H9 (cell line): ENCODE measurements around the gene RPS19. TPM values are rescaled to one million over a fixed set of nuclear protein-coding genes. Genes with fewer than 3 reads are reported as not detected.

Source experiments
- DNase-seq: peaks from one replicate; pipeline ENCODE4 v3.0.0-alpha.2; 2017
- H2AFZ ChIP-seq: one replicate; pipeline ENCODE4 v1.6.1; 2013; ENCODE audit warnings: mild to moderate bottlenecking, low read length, control low read depth, moderate library complexity
- H2AK5ac ChIP-seq: 2 replicates; pipeline ENCODE4 v1.6.1; 2013; ENCODE audit warnings: low read length, control low read depth, mixed read lengths; ENCODE audit not compliant: insufficient read length
- H2BK120ac ChIP-seq: one replicate; pipeline ENCODE4 v1.6.1; 2013; ENCODE audit warnings: low read depth, mild to moderate bottlenecking, low read length, control low read depth, inconsistent platforms; ENCODE audit not compliant: poor library complexity, severe bottlenecking
- H2BK12ac ChIP-seq: 2 replicates; pipeline ENCODE4 v1.6.1; 2013; ENCODE audit warnings: low read length, control low read depth, mixed read lengths, low read depth; ENCODE audit not compliant: insufficient read length
- H2BK15ac ChIP-seq: 2 replicates; pipeline ENCODE4 v1.6.1; 2013; ENCODE audit warnings: low read depth, low read length, control low read depth
- H2BK20ac ChIP-seq: one replicate; pipeline ENCODE4 v1.6.1; 2013; ENCODE audit warnings: low read depth, mild to moderate bottlenecking, low read length, control low read depth, inconsistent platforms; ENCODE audit not compliant: poor library complexity, severe bottlenecking
- H2BK5ac ChIP-seq: 2 replicates; pipeline ENCODE4 v1.6.1; 2013; ENCODE audit warnings: low read length, control low read depth, mixed read lengths; ENCODE audit not compliant: insufficient read length
- H3K14ac ChIP-seq: 2 replicates; pipeline ENCODE4 v1.6.1; 2013; ENCODE audit warnings: low read length, control low read depth; ENCODE audit not compliant: insufficient read depth
- H3K18ac ChIP-seq: 2 replicates; pipeline ENCODE4 v1.6.1; 2013; ENCODE audit warnings: low read depth, mild to moderate bottlenecking, mixed read lengths, low read length, control low read depth; ENCODE audit not compliant: insufficient read length
- H3K23ac ChIP-seq: 2 replicates; pipeline ENCODE4 v1.6.1; 2013; ENCODE audit warnings: low read length, control low read depth, mixed read lengths, low read depth; ENCODE audit not compliant: insufficient read length
- H3K23me2 ChIP-seq: 2 replicates; pipeline ENCODE4 v1.6.1; 2013; ENCODE audit warnings: low read depth, mild to moderate bottlenecking, mixed read lengths, low read length, control low read depth; ENCODE audit not compliant: insufficient read length, poor library complexity, severe bottlenecking
- H3K27ac ChIP-seq: 2 replicates; pipeline ENCODE4 v1.5.1; 2013; ENCODE audit warnings: low read length, control low read depth, mixed read lengths, low read depth; ENCODE audit not compliant: insufficient read length
- H3K27me3 ChIP-seq: 2 replicates; pipeline ENCODE4 v1.6.1; 2013; ENCODE audit warnings: low read length, control low read depth, inconsistent platforms; ENCODE audit not compliant: insufficient read depth
- H3K4ac ChIP-seq: 2 replicates; pipeline ENCODE4 v1.6.1; 2013; ENCODE audit warnings: low read depth, mild to moderate bottlenecking, control low read depth, inconsistent platforms, low read length, moderate library complexity
- H3K4me1 ChIP-seq: 2 replicates; pipeline ENCODE4 v1.6.1; 2013; ENCODE audit warnings: low read length, control low read depth, inconsistent platforms; ENCODE audit not compliant: insufficient read depth
- H3K4me2 ChIP-seq: 2 replicates; pipeline ENCODE4 v1.6.1; 2013; ENCODE audit warnings: low read length, control low read depth, mixed read lengths; ENCODE audit not compliant: insufficient read length, insufficient read depth
- H3K56ac ChIP-seq: 2 replicates; pipeline ENCODE4 v1.6.1; 2013; ENCODE audit warnings: low read depth, mild to moderate bottlenecking, mixed read lengths, low read length, control low read depth; ENCODE audit not compliant: insufficient read length
- H3K79me1 ChIP-seq: 2 replicates; pipeline ENCODE4 v1.6.1; 2013; ENCODE audit warnings: low read depth, mild to moderate bottlenecking, moderate library complexity, low read length, control low read depth, inconsistent platforms; ENCODE audit not compliant: insufficient read depth, poor library complexity, severe bottlenecking
- H3K79me2 ChIP-seq: 2 replicates; pipeline ENCODE4 v1.6.1; 2013; ENCODE audit warnings: low read length, control low read depth, inconsistent platforms; ENCODE audit not compliant: insufficient read depth
- H3K9ac ChIP-seq: 2 replicates; pipeline ENCODE4 v1.6.1; 2013; ENCODE audit warnings: low read length, control low read depth, mixed read lengths; ENCODE audit not compliant: insufficient read length; ENCODE audit errors: extremely low read depth
- H3K9me3 ChIP-seq: one replicate; pipeline ENCODE4 v1.6.1; 2013; ENCODE audit warnings: low read depth, low read length, inconsistent platforms; ENCODE audit not compliant: control insufficient read depth
- H3T11ph ChIP-seq: one replicate; pipeline ENCODE4 v1.6.1; 2013; ENCODE audit warnings: mild to moderate bottlenecking, low read length, control low read depth, inconsistent platforms
- H4K20me1 ChIP-seq: one replicate; pipeline ENCODE4 v1.6.1; 2013; ENCODE audit not compliant: control insufficient read depth, insufficient read length, insufficient read depth
- H4K5ac ChIP-seq: 2 replicates; pipeline ENCODE4 v1.6.1; 2013; ENCODE audit warnings: low read depth, mild to moderate bottlenecking, mixed read lengths, low read length, control low read depth; ENCODE audit not compliant: insufficient read length
- H4K8ac ChIP-seq: replicated peaks from 2 replicates; pipeline ENCODE4 v1.6.1; 2013; ENCODE audit warnings: low read length, control low read depth, mixed read lengths, low read depth; ENCODE audit not compliant: insufficient read length
- H4K91ac ChIP-seq: 2 replicates; pipeline ENCODE4 v1.6.1; 2013; ENCODE audit warnings: low read depth, mild to moderate bottlenecking, moderate library complexity, mixed read lengths, low read length, control low read depth; ENCODE audit not compliant: insufficient read length
- H3K27ac Mint-ChIP-seq, 3 experiments: 2 replicates in 2 of 3; 3 replicates in 1 of 3; pipeline ENCODE4 v1.8.0; 2020 to 2021; ENCODE audit warnings: mixed read lengths in 3 of 3, mild to moderate bottlenecking in 1 of 3, moderate library complexity in 1 of 3
- H3K27me3 Mint-ChIP-seq: 2 replicates; pipeline ENCODE4 v1.8.0; 2021; ENCODE audit warnings: low read depth, mild to moderate bottlenecking, moderate library complexity, mixed read lengths
- H3K36me3 Mint-ChIP-seq, 3 experiments: 2 replicates in 2 of 3; 3 replicates in 1 of 3; pipeline ENCODE4 v1.8.0; 2020 to 2021; ENCODE audit warnings: low read depth in 3 of 3, mixed read lengths in 3 of 3; ENCODE audit not compliant: insufficient read depth in 1 of 3
- H3K4me1 Mint-ChIP-seq, 2 experiments: 2 replicates each; pipeline ENCODE4 v1.8.0; 2020; ENCODE audit warnings: mixed read lengths in 2 of 2
- H3K4me3 Mint-ChIP-seq, 2 experiments: 2 replicates in 1 of 2; 3 replicates in 1 of 2; pipeline ENCODE4 v1.8.0; 2020 to 2021; ENCODE audit warnings: mild to moderate bottlenecking in 2 of 2, mixed read lengths in 2 of 2, moderate library complexity in 1 of 2
- H3K9me3 Mint-ChIP-seq, 2 experiments: 2 replicates in 1 of 2; 3 replicates in 1 of 2; pipeline ENCODE4 v1.8.0; 2020; ENCODE audit warnings: mild to moderate bottlenecking in 2 of 2, mixed read lengths in 2 of 2, moderate library complexity in 1 of 2
- WGBS: extraction: QIAGEN DNeasy Blood & Tissue Kit; methylation state at CpG from one replicate; pipeline ENCODE4 v1.1.7; 2013; ENCODE audit warnings: missing lambda C conversion rate, low lambda C conversion rate, mixed read lengths; ENCODE audit not compliant: insufficient read length; ENCODE audit errors: extremely low coverage; 5-methylcytosine and 5-hydroxymethylcytosine counted together
- total RNA-seq: library from RNA; stranded (reverse); gene quantifications from 2 replicates; pipeline ENCODE4 v1.2.1, GENCODE V29; 2021
- TF ChIP-seq, protein P1 (sequence below): fragments of 200-600 bp; sonication (generic); conservative IDR thresholded peaks from 3 replicates; pipeline ENCODE4 v1.8.0; 2021; ENCODE audit warnings: antibody characterized with exemption, mild to moderate bottlenecking

The RPS19 gene
- total RNA-seq, 1 experiment from 2014 or later = 3,024 TPM

GRCh38 chr19:41919948-41920712, 60.1 kb downstream of the RPS19 start:
- DNase-seq = no peak
- Mint-ChIP-seq H3K36me3 (no peaks in the 10 kb centered on the region), H3K4me3 (no peak overlapping the region), H3K27ac (no peak overlapping the region), H3K27me3 (peaks cover 16% of the 10 kb centered on the region), H3K9me3 (no peaks in the 10 kb centered on the region; a peak in 2 of 5 replicates), H3K4me1 (peaks cover 0 to 14% of the 10 kb centered on the region in 2 experiments; a peak in 2 of 4 replicates)
- Histone ChIP-seq H3K4ac (no peak overlapping the region), H3K18ac (no peak overlapping the region), H3K27me3 (peaks cover 92% of the 10 kb centered on the region), H3K23ac (no peak overlapping the region), H3T11ph (no peak overlapping the region), H4K91ac (no peak overlapping the region), H2BK5ac (no peak overlapping the region), H3K14ac (no peak overlapping the region), H3K23me2 (no peaks in the 10 kb centered on the region), H3K79me2 (no peaks in the 10 kb centered on the region), H3K9ac (no peak overlapping the region), H4K20me1 (peaks cover 5% of the 10 kb centered on the region), H3K56ac (no peak overlapping the region), H4K8ac (no peak overlapping the region), H2BK20ac (no peak overlapping the region), H2AFZ (no peak overlapping the region), H3K4me1 (no peaks in the 10 kb centered on the region; the same call in 1 of the 2 replicates), H4K5ac (no peak overlapping the region), H2BK12ac (no peak overlapping the region), H3K79me1 (no peaks in the 10 kb centered on the region), H3K4me2 (no peak overlapping the region), H3K9me3 (no peaks in the 10 kb centered on the region), H2BK120ac (no peak overlapping the region), H2BK15ac (no peak overlapping the region), H2AK5ac (no peak overlapping the region), H3K27ac (no peak overlapping the region)
- no CpG with 5 or more reads among the region's 33 CpGs for WGBS
- TF ChIP-seq, protein P1, sequence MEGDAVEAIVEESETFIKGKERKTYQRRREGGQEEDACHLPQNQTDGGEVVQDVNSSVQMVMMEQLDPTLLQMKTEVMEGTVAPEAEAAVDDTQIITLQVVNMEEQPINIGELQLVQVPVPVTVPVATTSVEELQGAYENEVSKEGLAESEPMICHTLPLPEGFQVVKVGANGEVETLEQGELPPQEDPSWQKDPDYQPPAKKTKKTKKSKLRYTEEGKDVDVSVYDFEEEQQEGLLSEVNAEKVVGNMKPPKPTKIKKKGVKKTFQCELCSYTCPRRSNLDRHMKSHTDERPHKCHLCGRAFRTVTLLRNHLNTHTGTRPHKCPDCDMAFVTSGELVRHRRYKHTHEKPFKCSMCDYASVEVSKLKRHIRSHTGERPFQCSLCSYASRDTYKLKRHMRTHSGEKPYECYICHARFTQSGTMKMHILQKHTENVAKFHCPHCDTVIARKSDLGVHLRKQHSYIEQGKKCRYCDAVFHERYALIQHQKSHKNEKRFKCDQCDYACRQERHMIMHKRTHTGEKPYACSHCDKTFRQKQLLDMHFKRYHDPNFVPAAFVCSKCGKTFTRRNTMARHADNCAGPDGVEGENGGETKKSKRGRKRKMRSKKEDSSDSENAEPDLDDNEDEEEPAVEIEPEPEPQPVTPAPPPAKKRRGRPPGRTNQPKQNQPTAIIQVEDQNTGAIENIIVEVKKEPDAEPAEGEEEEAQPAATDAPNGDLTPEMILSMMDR = no peak
